Keratinocyte (primary cell): ENCODE data around the gene ZNF749. TPM values are rescaled to one million over a fixed set of nuclear protein-coding genes. Genes with fewer than 3 reads are reported as not detected.
"Not testable (repeated sequence)": the region's sequence is repeated elsewhere in the genome, so short reads cannot be mapped to it uniquely, and the experiment has no call there.

Experiments used
- DNase-seq: peaks from one replicate; pipeline ENCODE4 v3.0.0-alpha.2; 2011; ENCODE audit warnings: low read depth, missing footprints, low spot score
- FAIRE-seq: peaks from 2 replicates; lab custom pipeline; 2011; peaks lifted over from hg19 to GRCh38; lab: Jason Lieb, UNC
- H2AFZ ChIP-seq: 2 replicates; pipeline ENCODE4 v1.6.0; 2012; ENCODE audit warnings: low read length, control low read depth, inconsistent platforms; ENCODE audit not compliant: control insufficient read depth
- H3K27ac ChIP-seq: 2 replicates; pipeline ENCODE4 v1.5.1; 2011; ENCODE audit warnings: low read length; ENCODE audit not compliant: control insufficient read depth, insufficient read depth
- H3K27me3 ChIP-seq: 3 replicates; pipeline ENCODE4 v1.6.0; 2011; ENCODE audit warnings: low read length; ENCODE audit not compliant: control insufficient read depth, insufficient read depth; ENCODE audit errors: extremely low read depth
- H3K36me3 ChIP-seq, 2 experiments: 2 replicates in 1 of 2; 3 replicates in 1 of 2; pipeline ENCODE4 v1.5.1; 2011; ENCODE audit warnings: low read length in 2 of 2, mild to moderate bottlenecking in 1 of 2; ENCODE audit not compliant: control insufficient read depth in 2 of 2, insufficient read depth in 2 of 2; ENCODE audit errors: extremely low read depth in 1 of 2
- H3K4me1 ChIP-seq: 3 replicates; pipeline ENCODE4 v1.5.1; 2011; ENCODE audit warnings: low read length; ENCODE audit not compliant: control insufficient read depth, insufficient read depth; ENCODE audit errors: extremely low read depth
- H3K4me2 ChIP-seq: 3 replicates; pipeline ENCODE4 v1.6.0; 2011; ENCODE audit warnings: low read depth, low read length; ENCODE audit not compliant: control insufficient read depth, insufficient read depth; ENCODE audit errors: extremely low read depth
- H3K4me3 ChIP-seq, 3 experiments: fragments of 200-600 bp in 1 of 3; sonication (generic) in 1 of 3; 2 replicates in 2 of 3; 3 replicates in 1 of 3; pipeline ENCODE4 v1.5.1; 2011 to 2016; ENCODE audit warnings: low read length in 3 of 3, mild to moderate bottlenecking in 3 of 3, control low read depth in 2 of 3, inconsistent platforms in 1 of 3, low read depth in 1 of 3, mixed read lengths in 1 of 3, mixed run types in 1 of 3, moderate library complexity in 1 of 3; ENCODE audit not compliant: control insufficient read depth in 2 of 3, insufficient read depth in 2 of 3; ENCODE audit errors: extremely low read depth in 1 of 3
- H3K79me2 ChIP-seq: 2 replicates; pipeline ENCODE4 v1.6.0; 2012; ENCODE audit warnings: low read length; ENCODE audit not compliant: control insufficient read depth, insufficient read depth
- H3K9ac ChIP-seq: 3 replicates; pipeline ENCODE4 v1.6.0; 2011; ENCODE audit warnings: low read length; ENCODE audit not compliant: control insufficient read depth, insufficient read depth; ENCODE audit errors: extremely low read depth
- H3K9me1 ChIP-seq: 3 replicates; pipeline ENCODE4 v1.6.0; 2011; ENCODE audit warnings: low read length; ENCODE audit not compliant: control insufficient read depth, insufficient read depth; ENCODE audit errors: extremely low read depth
- H3K9me3 ChIP-seq: 2 replicates; pipeline ENCODE4 v1.5.1; 2012; ENCODE audit warnings: low read depth, low read length; ENCODE audit not compliant: control insufficient read depth
- H4K20me1 ChIP-seq: 3 replicates; pipeline ENCODE4 v1.6.0; 2011; ENCODE audit warnings: low read length; ENCODE audit not compliant: control insufficient read depth, insufficient read depth; ENCODE audit errors: extremely low read depth
- CTCF ChIP-seq, 3 experiments: IDR thresholded peaks in 1 of 3; conservative IDR thresholded peaks in 1 of 3; optimal IDR thresholded peaks in 1 of 3; 2 replicates in 2 of 3; 3 replicates in 1 of 3; pipeline versions ENCODE3 to v1.5.1; 2011; ENCODE audit warnings: low read length in 3 of 3, mild to moderate bottlenecking in 3 of 3, moderate library complexity in 2 of 3, control low read depth in 1 of 3, inconsistent platforms in 1 of 3; ENCODE audit not compliant: insufficient read depth in 2 of 3; ENCODE audit errors: extremely low read depth in 1 of 3
- EZH2 ChIP-seq: IDR thresholded peaks from one replicate; pipeline ENCODE4 v1.6.1; 2012; ENCODE audit warnings: inconsistent platforms, mild to moderate bottlenecking, low read length, moderate library complexity
- dilution Hi-C: fragments of 300-500 bp; cut with MboI; formaldehyde crosslinking; loops from one replicate; pipeline ENCODE4 v1.7.0; 2020; ENCODE audit warnings: low sequenced_read_pairs; ENCODE audit not compliant: extremely low pct_ligation_motif_present
- polyA plus RNA-seq, 5 experiments: library from polyadenylated mRNA; depleted of rRNA in 3 of 5; stranded (reverse) in 3 of 5; stranded (forward) in 1 of 5; unstranded in 1 of 5; fragments of >200 nt; gene quantifications; 1 replicate in 1 of 5; 2 replicates in 3 of 5; 3 replicates in 1 of 5; pipeline versions ENCODE4 v1.2.1 to v1.2.3, GENCODE V29; 2011 to 2012; ENCODE audit warnings: missing spikeins in 2 of 5, low read depth in 1 of 5, low replicate concordance in 1 of 5

The ZNF749 gene
- polyA plus RNA-seq, 1 donor (not counting 4 experiments of a cell fraction or from before 2014, with no cell fraction given) = 6.3 TPM

DNA sequence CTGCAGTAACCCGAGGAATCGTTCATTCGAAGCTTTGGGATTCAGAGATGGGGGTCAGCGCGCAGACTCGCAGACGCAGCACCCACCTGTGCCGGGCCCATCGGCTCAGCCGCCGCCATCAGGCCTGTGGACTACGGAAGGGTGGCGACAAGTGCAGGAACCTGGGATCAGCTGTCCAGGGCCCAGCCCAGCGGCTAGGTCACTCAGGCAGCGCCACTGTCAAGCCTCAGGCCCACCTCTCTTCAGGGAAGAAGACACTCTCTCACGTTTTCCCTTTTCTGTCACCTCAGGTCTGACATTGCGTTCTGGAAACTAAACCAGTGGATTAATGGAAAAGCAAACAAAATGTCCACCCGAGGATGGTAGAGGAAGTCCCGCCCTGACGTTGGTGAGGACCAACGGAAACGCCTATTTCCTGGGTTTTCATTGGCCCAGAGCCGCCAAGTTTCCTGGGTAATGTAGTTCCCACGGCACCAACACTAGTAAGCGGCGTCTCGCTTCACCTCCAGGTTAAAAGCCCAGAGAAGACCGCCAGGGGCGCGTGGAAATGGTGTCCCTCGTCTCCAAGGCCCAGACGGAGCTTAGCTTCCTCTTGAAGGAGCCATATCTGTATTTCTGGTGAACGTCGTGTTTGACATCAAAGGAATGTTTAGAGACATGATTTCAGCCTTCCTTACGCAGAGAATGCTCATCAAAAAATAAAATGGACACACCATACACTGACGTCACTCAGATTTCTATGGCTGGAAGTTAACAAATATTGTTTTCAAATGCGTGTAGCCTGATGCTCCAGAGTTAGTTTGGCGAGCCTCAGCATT, 42.3 kb downstream of the ZNF749 start, which contains the start of gene ZNF772:
TSS of gene ZNF772 (minus strand) at position 376 of the 818 bp plus-strand sequence. CDS start at position 119, 257 bp downstream.
- DNase-seq (peak; percentile 63), FAIRE-seq (peak; percentile 97)
- no peaks in the 10 kb centered on the region for H3K9me1 ChIP-seq
- peak within 1 kb of the TSS; percentile 93 for H2AFZ ChIP-seq
- TF ChIP-seq EZH2 = no peak
- TF ChIP-seq CTCF (optimal IDR thresholded peaks at IDR 0.05 in 1 of 3, IDR thresholded peaks at IDR 0.05 in 1 of 3, conservative IDR thresholded peaks at IDR 0.05 in 1 of 3; ENCODE audit: extremely low read depth in 1 of 3, insufficient read depth in 2 of 3, low read length in 3 of 3) = peak; percentile 61 to 84 (median 77)
- H3K79me2 ChIP-seq = peaks cover 17% of the 10 kb centered on the region
- H3K4me2 ChIP-seq = peak within 1 kb of the TSS; percentile 94
- dilution Hi-C loops = no loop called here
- H3K36me3 ChIP-seq = peaks cover 20 to 26% of the 10 kb centered on the region in 2 experiments
- H3K4me1 ChIP-seq = peaks cover 6% of the 10 kb centered on the region
- peak within 1 kb of the TSS; percentile 64 for H3K9ac ChIP-seq
- H3K4me3 ChIP-seq = peak within 1 kb of the TSS; percentile 59 to 78 (median 69)
- peak within 1 kb of the TSS; percentile 35 for H3K27ac ChIP-seq
- H3K27me3 ChIP-seq = no peaks in the 10 kb centered on the region
- H4K20me1 ChIP-seq = no peaks in the 10 kb centered on the region
- H3K9me3 ChIP-seq = peaks cover 24% of the 10 kb centered on the region

- H3K9me1 ChIP-seq, H3K9me3 ChIP-seq, H4K20me1 ChIP-seq, H3K27me3 ChIP-seq, dilution Hi-C loops, H3K4me1 ChIP-seq: not testable (repeated sequence)
- peaks cover 13% of the 10 kb centered on the region for H3K79me2 ChIP-seq
- peaks cover 10 to 15% of the 10 kb centered on the region in 2 experiments for H3K36me3 ChIP-seq
- peak within 1 kb of the TSS; percentile 73 to 81 (median 75) for H3K4me3 ChIP-seq
- DNase-seq (peak; percentile 72), FAIRE-seq (peak; percentile 78)
- H3K9ac ChIP-seq = peak within 1 kb of the TSS; percentile 77
- H3K4me2 ChIP-seq = peak within 1 kb of the TSS; percentile 68
- peak within 1 kb of the TSS; percentile 77 for H2AFZ ChIP-seq
- peak within 1 kb of the TSS; percentile 55 for H3K27ac ChIP-seq
Observed at GRCh38 chr19:57487477-57488298, 52.6 kb downstream of the ZNF749 start, which contains the start of gene ZNF419. Gene ZNF419, plus strand, starts transcription at chr19:57487750. Its CDS starts 201 bp downstream, at chr19:57487951.

DNA sequence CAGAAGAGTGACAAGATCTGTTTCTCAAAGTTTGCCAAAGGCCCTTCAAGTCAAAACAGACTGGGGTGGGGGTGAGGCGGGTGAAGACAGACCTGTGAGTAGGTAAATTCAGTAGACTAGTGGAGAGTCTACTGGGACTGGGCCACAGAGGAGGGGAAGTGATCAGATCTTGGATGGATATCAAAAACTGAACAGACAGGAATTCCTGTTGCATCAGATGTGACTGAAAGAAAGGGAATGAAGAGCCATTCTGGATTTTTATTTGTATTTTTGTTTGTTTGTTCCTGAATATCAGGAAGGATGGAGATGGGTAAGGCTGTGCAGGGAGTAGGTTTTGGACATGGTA, 53.1 kb downstream of the ZNF749 start:
- dilution Hi-C loops, DNase-seq, FAIRE-seq, H3K9me1 ChIP-seq, H4K20me1 ChIP-seq, H3K27ac ChIP-seq, H3K27me3 ChIP-seq, H3K9me3 ChIP-seq, H3K4me1 ChIP-seq: not testable (repeated sequence)
- peak overlapping the region; percentile 27 to 81 (median 69) for H3K4me3 ChIP-seq
- peak overlapping the region; percentile 3 for H2AFZ ChIP-seq
- peak overlapping the region; percentile 34 for H3K9ac ChIP-seq
- H3K4me2 ChIP-seq = peak overlapping the region; percentile 68
- peaks cover 13% of the 10 kb centered on the region for H3K79me2 ChIP-seq
- peaks cover 11 to 19% of the 10 kb centered on the region in 2 experiments for H3K36me3 ChIP-seq
